HG02884 (cell line): Measurements from ENCODE around the gene BACE2.
"Not testable (repeated sequence)": the region's sequence is repeated elsewhere in the genome, so short reads cannot be mapped to it uniquely, and the experiment has no call there.

Source experiments
- ATAC-seq: cut with Tn5 transposase; IDR thresholded peaks from one replicate; pipeline ENCODE4 v1.9.1; 2021; ENCODE audit warnings: mild to moderate bottlenecking, moderate library complexity; ENCODE audit not compliant: unreplicated experiment

BACE2 gene

GRCh38 chr21:41258617-41259016, 90.7 kb downstream of the BACE2 start:
- ATAC-seq = no peak

GRCh38 chr21:41260428-41260827, 92.5 kb downstream of the BACE2 start:
- ATAC-seq = no peak

- no peak for ATAC-seq
These were observed 99.4 kb downstream of the BACE2 start for GRCh38 chr21:41267346-41267745.

GRCh38 chr21:41269535-41269934, 101.6 kb downstream of the BACE2 start:
- ATAC-seq = no peak

GRCh38 chr21:41277196-41277595, 109.2 kb downstream of the BACE2 start:
- no peak for ATAC-seq

- no peak for ATAC-seq
These were observed 109.9 kb downstream of the BACE2 start for GRCh38 chr21:41277846-41278245.

GRCh38 chr21:41280115-41280919, 112.4 kb downstream of the BACE2 start:
- ATAC-seq = no peak

- no peak for ATAC-seq
These were observed 114.5 kb downstream of the BACE2 start for GRCh38 chr21:41282412-41282811.

- ATAC-seq = no peak
These were observed 115.4 kb downstream of the BACE2 start for GRCh38 chr21:41283211-41283818.

GRCh38 chr21:41289431-41289830, 121.5 kb downstream of the BACE2 start:
- no peak for ATAC-seq

- no peak for ATAC-seq
These were observed 122.3 kb downstream of the BACE2 start for GRCh38 chr21:41290106-41290799.

GRCh38 chr21:41294548-41295231, 126.7 kb downstream of the BACE2 start:
- ATAC-seq = no peak

GRCh38 chr21:41295721-41296254, 127.8 kb downstream of the BACE2 start:
- ATAC-seq = no peak

GRCh38 chr21:41302976-41303375, 135.0 kb downstream of the BACE2 start:
- no peak for ATAC-seq

- no peak for ATAC-seq
These were observed 136.2 kb downstream of the BACE2 start for GRCh38 chr21:41304068-41304720.

- no peak for ATAC-seq
These were observed 139.3 kb downstream of the BACE2 start for GRCh38 chr21:41307219-41307618.

- ATAC-seq = not testable (repeated sequence)
These were observed 145.6 kb downstream of the BACE2 start for GRCh38 chr21:41313285-41314164.

- no peak for ATAC-seq
These were observed 147.8 kb downstream of the BACE2 start for GRCh38 chr21:41315726-41316125.

GRCh38 chr21:41316200-41317062, 148.5 kb downstream of the BACE2 start, which contains the start of gene FAM3B:
Gene FAM3B, plus strand, starts transcription at chr21:41316801. Its CDS starts 79 bp downstream, at chr21:41316880.
- ATAC-seq = no peak
